ENCODE data around the gene VWC2L. TPM values are rescaled to one million over a fixed set of nuclear protein-coding genes. Genes with fewer than 3 reads are reported as not detected.

Gene VWC2L
- total RNA-seq, 2 donors from 2014 or later = not detected

DNA sequence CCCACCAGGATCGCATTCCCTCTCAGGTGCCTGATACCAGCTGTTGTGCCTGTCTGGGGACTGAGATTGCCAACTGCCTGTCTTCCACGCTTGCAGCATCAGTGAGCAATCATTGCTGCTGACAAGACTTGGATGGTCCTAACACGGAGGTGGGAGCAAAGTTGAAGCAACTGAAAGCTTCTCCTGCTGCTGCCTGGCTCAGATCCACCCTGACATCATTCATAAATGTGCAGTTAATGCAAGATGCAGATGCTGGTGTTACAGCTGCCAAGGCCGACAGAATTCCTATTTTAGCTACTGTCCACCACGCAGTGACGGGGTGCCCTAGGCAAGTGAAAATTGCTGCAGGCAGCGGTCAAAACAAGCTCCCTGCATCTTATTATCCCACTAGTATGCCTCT is 131.4 kb downstream of the VWC2L start:
- H3K27me3 Mint-ChIP-seq (ENCODE audit: insufficient read depth) = no peaks in the 10 kb centered on the region
- 94% methylated on average over 4 to 7 of the region's 7 CpGs for WGBS, 2 experiments (ENCODE audit: insufficient coverage in 1 of 2, insufficient read length in 1 of 2)
- no peak overlapping the region for H3K4me3 Mint-ChIP-seq
- H3K27me3 ChIP-seq (ENCODE audit: control insufficient read depth, insufficient read depth, low read length, poor library complexity, severe bottlenecking) = no peaks in the 10 kb centered on the region
- H3K27ac ChIP-seq (ENCODE audit: low read depth, low read length) = no peak overlapping the region
- H3K4me3 ChIP-seq (ENCODE audit: low read length) = no peak overlapping the region
- TF ChIP-seq, protein P1, sequence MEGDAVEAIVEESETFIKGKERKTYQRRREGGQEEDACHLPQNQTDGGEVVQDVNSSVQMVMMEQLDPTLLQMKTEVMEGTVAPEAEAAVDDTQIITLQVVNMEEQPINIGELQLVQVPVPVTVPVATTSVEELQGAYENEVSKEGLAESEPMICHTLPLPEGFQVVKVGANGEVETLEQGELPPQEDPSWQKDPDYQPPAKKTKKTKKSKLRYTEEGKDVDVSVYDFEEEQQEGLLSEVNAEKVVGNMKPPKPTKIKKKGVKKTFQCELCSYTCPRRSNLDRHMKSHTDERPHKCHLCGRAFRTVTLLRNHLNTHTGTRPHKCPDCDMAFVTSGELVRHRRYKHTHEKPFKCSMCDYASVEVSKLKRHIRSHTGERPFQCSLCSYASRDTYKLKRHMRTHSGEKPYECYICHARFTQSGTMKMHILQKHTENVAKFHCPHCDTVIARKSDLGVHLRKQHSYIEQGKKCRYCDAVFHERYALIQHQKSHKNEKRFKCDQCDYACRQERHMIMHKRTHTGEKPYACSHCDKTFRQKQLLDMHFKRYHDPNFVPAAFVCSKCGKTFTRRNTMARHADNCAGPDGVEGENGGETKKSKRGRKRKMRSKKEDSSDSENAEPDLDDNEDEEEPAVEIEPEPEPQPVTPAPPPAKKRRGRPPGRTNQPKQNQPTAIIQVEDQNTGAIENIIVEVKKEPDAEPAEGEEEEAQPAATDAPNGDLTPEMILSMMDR (conservative IDR thresholded peaks at IDR 0.05) = no peak
- no peaks in the 10 kb centered on the region for H3K4me1 ChIP-seq (ENCODE audit: control insufficient read depth, insufficient read depth, low read length)
- DNase-seq = no peak
- H3K9me3 ChIP-seq (ENCODE audit: control insufficient read depth, low read length) = no peaks in the 10 kb centered on the region
- H3K36me3 ChIP-seq (ENCODE audit: control insufficient read depth, insufficient read depth, low read length) = no peaks in the 10 kb centered on the region
- H3K4me1 Mint-ChIP-seq = no peaks in the 10 kb centered on the region
- H3K9me3 Mint-ChIP-seq = no peaks in the 10 kb centered on the region
- no peak overlapping the region for H3K9ac ChIP-seq (ENCODE audit: extremely low read depth, low read length, poor library complexity, severe bottlenecking)
- no peak overlapping the region for H3K27ac Mint-ChIP-seq
- no peaks in the 10 kb centered on the region for H3K36me3 Mint-ChIP-seq (ENCODE audit: low read depth)

DNA sequence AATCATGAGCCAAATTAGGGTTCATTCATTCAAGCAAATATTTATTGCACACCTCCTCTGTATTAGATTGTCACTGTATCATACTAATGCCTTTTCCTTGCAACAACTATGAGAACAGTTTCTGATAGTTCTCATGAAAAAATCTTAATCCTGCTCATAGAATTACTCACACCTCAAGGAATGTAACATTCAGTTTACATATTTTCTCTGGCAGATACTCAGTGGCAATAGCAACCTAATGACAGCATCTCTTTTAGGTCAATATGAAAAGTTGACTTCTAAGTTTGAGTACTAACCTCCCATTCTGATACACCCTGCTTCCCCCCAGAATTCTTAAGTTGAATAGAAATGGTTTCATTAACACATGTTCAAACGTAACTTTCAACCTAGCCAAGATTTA is 132.0 kb downstream of the VWC2L start:
- no peaks in the 10 kb centered on the region for H3K27me3 ChIP-seq (ENCODE audit: control insufficient read depth, insufficient read depth, low read length, poor library complexity, severe bottlenecking)
- H3K9ac ChIP-seq (ENCODE audit: extremely low read depth, low read length, poor library complexity, severe bottlenecking) = no peak overlapping the region
- H3K36me3 ChIP-seq (ENCODE audit: control insufficient read depth, insufficient read depth, low read length) = no peaks in the 10 kb centered on the region
- Mint-ChIP-seq H3K27ac (no peak overlapping the region), H3K4me1 (no peaks in the 10 kb centered on the region), H3K9me3 (no peaks in the 10 kb centered on the region), H3K4me3 (no peak overlapping the region), H3K36me3 (ENCODE audit: low read depth) (no peaks in the 10 kb centered on the region), H3K27me3 (ENCODE audit: insufficient read depth) (no peaks in the 10 kb centered on the region)
- TF ChIP-seq, protein P1 (conservative IDR thresholded peaks at IDR 0.05) = no peak
- no peak overlapping the region for H3K27ac ChIP-seq (ENCODE audit: low read depth, low read length)
- H3K4me3 ChIP-seq (ENCODE audit: low read length) = no peak overlapping the region
- H3K9me3 ChIP-seq (ENCODE audit: control insufficient read depth, low read length) = no peaks in the 10 kb centered on the region
- WGBS, 2 experiments (ENCODE audit: insufficient coverage in 1 of 2, insufficient read length in 1 of 2) = no CpG with 5 or more reads among the region's 1 CpG
- DNase-seq = no peak
- H3K4me1 ChIP-seq (ENCODE audit: control insufficient read depth, insufficient read depth, low read length) = no peaks in the 10 kb centered on the region

DNA sequence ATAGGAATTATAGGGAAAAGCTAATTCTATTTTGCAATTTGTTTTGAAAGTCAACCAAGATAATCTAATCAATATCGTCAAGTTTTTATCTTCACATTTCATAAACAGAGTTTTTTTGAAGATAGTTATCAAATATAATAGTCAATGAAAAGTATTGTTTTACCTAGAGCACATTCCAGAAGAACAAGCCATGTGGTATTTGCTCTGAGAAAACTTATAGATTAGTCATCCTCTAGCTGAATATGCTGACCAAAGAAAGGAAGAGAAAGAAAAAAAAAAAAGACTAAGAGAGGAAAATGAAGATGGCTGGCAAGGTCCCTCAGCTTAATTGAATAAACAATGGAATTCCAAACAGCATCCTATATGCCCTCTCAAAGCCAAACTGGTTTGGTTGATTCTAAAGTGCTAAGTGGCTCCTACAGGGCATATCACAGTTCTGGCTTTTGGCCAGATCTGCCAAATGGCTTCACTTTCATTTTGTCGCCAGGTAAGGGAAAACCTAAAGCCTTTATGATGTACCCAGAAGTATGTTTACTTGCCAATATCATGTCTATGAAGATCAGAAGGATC is 132.6 kb downstream of the VWC2L start:
- no peak overlapping the region for H3K27ac Mint-ChIP-seq
- Histone ChIP-seq H3K4me1 (ENCODE audit: control insufficient read depth, insufficient read depth, low read length) (no peaks in the 10 kb centered on the region), H3K36me3 (ENCODE audit: control insufficient read depth, insufficient read depth, low read length) (no peaks in the 10 kb centered on the region), H3K9me3 (ENCODE audit: control insufficient read depth, low read length) (no peaks in the 10 kb centered on the region), H3K9ac (ENCODE audit: extremely low read depth, low read length, poor library complexity, severe bottlenecking) (no peak overlapping the region), H3K27ac (ENCODE audit: low read depth, low read length) (no peak overlapping the region), H3K4me3 (ENCODE audit: low read length) (no peak overlapping the region), H3K27me3 (ENCODE audit: control insufficient read depth, insufficient read depth, low read length, poor library complexity, severe bottlenecking) (no peaks in the 10 kb centered on the region)
- TF ChIP-seq, protein P1 (conservative IDR thresholded peaks at IDR 0.05) = no peak
- no peaks in the 10 kb centered on the region for H3K27me3 Mint-ChIP-seq (ENCODE audit: insufficient read depth)
- 96 to 100% methylated on average over 1 to 2 of the region's 2 CpGs for WGBS, 2 experiments (ENCODE audit: insufficient coverage in 1 of 2, insufficient read length in 1 of 2)
- no peaks in the 10 kb centered on the region for H3K4me1 Mint-ChIP-seq
- no peak overlapping the region for H3K4me3 Mint-ChIP-seq
- no peak for DNase-seq
- no peaks in the 10 kb centered on the region for H3K36me3 Mint-ChIP-seq (ENCODE audit: low read depth)
- no peaks in the 10 kb centered on the region for H3K9me3 Mint-ChIP-seq

Measured in endodermal cell (in vitro differentiated cells).